ENCODE results near the gene EFNA5. TPM values are rescaled to one million over a fixed set of nuclear protein-coding genes. Genes with fewer than 3 reads are reported as not detected.

Gene EFNA5
- total RNA-seq, 4 donors from 2014 or later: 2.8 to 5.7 (median 3.7) TPM

- intact Hi-C loops (cut with DNase I): no loop called here
- Histone ChIP-seq H3K4me1 (peaks cover 0 to 4% (median 0%) of the 10 kb centered on the region in 4 donors), H3K9me3 (no peaks in the 10 kb centered on the region), H3K36me3 (no peaks in the 10 kb centered on the region), H3K4me3 (no peak overlapping the region), H3K27me3 (no peaks in the 10 kb centered on the region), H3K27ac (replicated peaks in 1 of 4) (no peak overlapping the region)
- TF ChIP-seq POLR2A (IDR thresholded peaks at IDR 0.05; ENCODE audit: low read depth): no peak
- TF ChIP-seq CTCF (IDR thresholded peaks at IDR 0.05): no peak
- TF ChIP-seq POLR2AphosphoS5 (IDR thresholded peaks at IDR 0.05): no peak
- TF ChIP-seq EP300 (IDR thresholded peaks at IDR 0.05): no peak
- DNase-seq (ENCODE audit: extremely low spot score): no peak
These were observed 144.3 kb downstream of the EFNA5 start for GRCh38 chr5:107526270-107526937.

GRCh38 chr5:107524111-107524510, 146.6 kb downstream of the EFNA5 start:
- whole genome bisulfite sequencing: 90% methylated on average over 2 of the region's 2 CpGs
- no peak for TF ChIP-seq EP300 (IDR thresholded peaks at IDR 0.05)
- TF ChIP-seq POLR2A (IDR thresholded peaks at IDR 0.05; ENCODE audit: low read depth): no peak
- no peak for TF ChIP-seq CTCF (IDR thresholded peaks at IDR 0.05)
- TF ChIP-seq POLR2AphosphoS5 (IDR thresholded peaks at IDR 0.05): no peak
- peaks cover 8 to 13% (median 10%) of the 10 kb centered on the region in 4 donors for H3K4me1 ChIP-seq
- no peaks in the 10 kb centered on the region for H3K9me3 ChIP-seq
- H3K36me3 ChIP-seq: no peaks in the 10 kb centered on the region
- intact Hi-C loops (cut with DNase I): no loop called here
- H3K4me3 ChIP-seq: no peak overlapping the region
- no peaks in the 10 kb centered on the region for H3K27me3 ChIP-seq
- no peak for DNase-seq (ENCODE audit: extremely low spot score)
- H3K27ac ChIP-seq (replicated peaks in 1 of 4): no peak overlapping the region

GRCh38 chr5:107523029-107523680, 147.6 kb downstream of the EFNA5 start:
- H3K36me3 ChIP-seq: no peaks in the 10 kb centered on the region
- intact Hi-C loops (cut with DNase I): no loop called here
- H3K4me3 ChIP-seq: no peak overlapping the region
- no peak overlapping the region for H3K27ac ChIP-seq (replicated peaks in 1 of 4)
- TF ChIP-seq POLR2A (IDR thresholded peaks at IDR 0.05; ENCODE audit: low read depth) (no peak), EP300 (IDR thresholded peaks at IDR 0.05) (no peak), CTCF (IDR thresholded peaks at IDR 0.05) (no peak), POLR2AphosphoS5 (IDR thresholded peaks at IDR 0.05) (no peak)
- WGBS: 88% methylated on average over 5 of the region's 5 CpGs
- no peaks in the 10 kb centered on the region for H3K9me3 ChIP-seq
- no peak for DNase-seq (ENCODE audit: extremely low spot score)
- peaks cover 8 to 13% (median 10%) of the 10 kb centered on the region in 4 donors for H3K4me1 ChIP-seq
- H3K27me3 ChIP-seq: no peaks in the 10 kb centered on the region

- Histone ChIP-seq H3K36me3 (no peaks in the 10 kb centered on the region), H3K4me3 (no peak overlapping the region), H3K27ac (replicated peaks in 1 of 4) (no peak overlapping the region), H3K4me1 (peaks cover 8 to 13% (median 10%) of the 10 kb centered on the region in 4 donors), H3K27me3 (no peaks in the 10 kb centered on the region), H3K9me3 (no peaks in the 10 kb centered on the region)
- 93% methylated on average over 4 of the region's 4 CpGs for WGBS
- TF ChIP-seq POLR2AphosphoS5 (IDR thresholded peaks at IDR 0.05) (no peak), EP300 (IDR thresholded peaks at IDR 0.05) (no peak), POLR2A (IDR thresholded peaks at IDR 0.05; ENCODE audit: low read depth) (no peak), CTCF (IDR thresholded peaks at IDR 0.05) (no peak)
- no peak for DNase-seq (ENCODE audit: extremely low spot score)
- intact Hi-C loops (cut with DNase I): no loop called here
These were observed 148.3 kb downstream of the EFNA5 start for GRCh38 chr5:107522456-107522855.
